DMS153 treated with DMSO at 0.1 percent for 48 hours (cell line): ENCODE results near the gene PLD1.

Source experiments
- DNase-seq: peaks from one replicate; lab custom pipeline; 2025; ENCODE audit not compliant: unreplicated experiment; lab: John Stamatoyannopoulos, UW

PLD1 gene

DNA sequence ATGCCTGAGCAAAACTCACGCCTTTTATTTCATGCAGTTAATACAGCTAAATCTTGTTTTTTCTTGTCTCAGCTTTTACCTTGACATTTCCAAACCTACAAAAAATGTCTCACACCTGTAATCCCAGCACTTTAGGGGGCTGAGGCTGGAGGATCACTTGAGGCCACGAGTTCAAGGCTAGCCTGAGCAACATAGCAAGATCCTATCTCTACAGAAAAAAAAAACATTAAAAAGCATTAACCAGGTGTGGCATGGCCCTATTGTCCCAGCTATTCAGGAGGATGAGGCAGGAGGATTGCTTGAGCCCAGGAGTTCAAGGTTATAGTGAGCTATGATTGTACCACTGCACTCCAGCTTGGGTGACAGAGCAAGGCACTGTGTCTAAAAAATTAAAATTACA lies 29.0 kb upstream of the PLD1 start:
- DNase-seq = no peak

DNA sequence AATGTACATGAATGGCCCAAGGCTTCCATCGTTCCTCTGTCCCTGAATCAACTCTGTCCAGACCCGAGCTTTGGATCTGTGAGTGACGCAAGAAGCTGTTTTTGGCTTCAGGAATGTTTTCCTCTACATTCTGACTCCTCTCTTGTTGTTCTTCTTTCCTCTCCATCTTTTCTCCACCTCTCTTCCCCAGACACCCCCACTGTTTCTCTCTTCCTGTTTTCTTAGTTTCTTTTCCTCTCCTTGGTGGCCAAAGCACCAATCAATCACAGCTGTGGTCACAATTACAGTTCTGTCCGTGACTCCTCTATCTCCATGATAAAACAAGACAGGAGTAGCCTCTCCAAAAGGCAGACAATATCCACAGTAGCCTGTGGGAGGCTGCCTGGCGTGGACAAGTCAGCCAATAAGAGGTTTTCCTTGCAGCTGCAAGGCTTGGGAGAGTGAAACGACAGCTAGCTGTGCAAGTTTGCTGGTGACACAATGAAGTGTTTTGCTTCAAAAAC lies 28.0 kb upstream of the PLD1 start:
- DNase-seq = no peak

- no peak for DNase-seq
Measured at GRCh38 chr3:171837698-171838097, 27.4 kb upstream of the PLD1 start.

- DNase-seq = no peak
Measured at GRCh38 chr3:171836855-171837254, 26.6 kb upstream of the PLD1 start.

DNA sequence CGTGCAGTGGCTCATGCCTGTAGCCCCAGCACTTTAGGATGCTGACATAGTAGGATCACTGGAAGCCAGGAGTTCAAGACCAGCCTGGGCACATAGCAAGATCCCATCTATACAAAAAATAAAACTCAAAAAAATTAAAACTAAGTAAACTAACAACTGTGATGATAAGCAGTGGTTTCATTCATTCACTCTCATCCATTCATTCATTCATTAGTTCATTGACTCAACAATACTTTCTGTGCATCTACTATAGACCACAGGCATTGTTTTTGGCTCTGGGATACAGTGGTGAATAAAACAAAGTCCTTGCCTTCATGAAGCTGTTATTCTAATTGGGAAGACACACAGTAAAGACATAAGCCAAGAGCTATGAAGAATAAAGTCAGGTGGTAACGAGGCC lies 25.3 kb upstream of the PLD1 start:
- DNase-seq = no peak

DNA sequence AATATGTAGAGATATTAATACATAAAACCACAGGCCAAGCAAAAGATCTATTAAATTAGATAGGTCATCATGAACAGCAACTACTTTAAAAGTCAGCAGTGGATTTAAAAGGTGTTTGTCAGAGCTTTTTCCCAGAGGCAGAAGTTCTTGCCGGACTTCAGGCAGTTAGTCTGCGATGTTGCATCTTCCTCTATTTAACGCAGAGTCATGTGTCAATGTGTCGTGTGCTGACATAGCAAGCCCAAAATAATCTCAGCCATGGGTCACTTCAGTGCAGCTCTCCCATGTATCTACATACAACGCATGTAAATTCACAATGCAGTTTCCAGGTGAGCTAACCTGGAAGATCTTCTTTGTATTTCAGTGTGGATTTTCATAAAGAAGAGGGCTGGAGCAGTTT lies 24.8 kb upstream of the PLD1 start:
- DNase-seq = no peak

GRCh38 chr3:171834461-171834801 lies 24.1 kb upstream of the PLD1 start:
- DNase-seq = no peak

- DNase-seq = peak; percentile 30
Measured at GRCh38 chr3:171833789-171834460, 23.6 kb upstream of the PLD1 start.

DNA sequence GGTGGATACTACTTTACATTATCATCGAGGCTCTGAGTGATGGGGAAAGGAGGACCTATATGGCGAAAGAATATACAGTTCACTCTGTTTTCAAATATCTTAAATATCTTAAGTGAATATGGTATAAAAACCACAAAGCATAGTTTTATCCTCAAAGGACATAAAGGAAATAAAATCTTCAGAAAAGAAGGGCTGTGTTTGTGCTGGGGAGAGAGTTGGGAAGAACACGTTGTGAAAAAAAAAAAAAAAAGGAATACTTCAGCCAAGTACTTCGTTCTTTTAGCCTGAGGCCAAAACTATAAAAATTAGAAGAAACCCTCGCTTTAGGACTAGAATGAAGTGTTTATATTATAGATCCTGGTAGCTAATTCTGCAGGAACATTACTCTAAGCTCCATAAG lies 22.7 kb upstream of the PLD1 start:
- no peak for DNase-seq

GRCh38 chr3:171831936-171832335 lies 21.7 kb upstream of the PLD1 start:
- no peak for DNase-seq

GRCh38 chr3:171830518-171830875 lies 20.2 kb upstream of the PLD1 start:
- no peak for DNase-seq

DNA sequence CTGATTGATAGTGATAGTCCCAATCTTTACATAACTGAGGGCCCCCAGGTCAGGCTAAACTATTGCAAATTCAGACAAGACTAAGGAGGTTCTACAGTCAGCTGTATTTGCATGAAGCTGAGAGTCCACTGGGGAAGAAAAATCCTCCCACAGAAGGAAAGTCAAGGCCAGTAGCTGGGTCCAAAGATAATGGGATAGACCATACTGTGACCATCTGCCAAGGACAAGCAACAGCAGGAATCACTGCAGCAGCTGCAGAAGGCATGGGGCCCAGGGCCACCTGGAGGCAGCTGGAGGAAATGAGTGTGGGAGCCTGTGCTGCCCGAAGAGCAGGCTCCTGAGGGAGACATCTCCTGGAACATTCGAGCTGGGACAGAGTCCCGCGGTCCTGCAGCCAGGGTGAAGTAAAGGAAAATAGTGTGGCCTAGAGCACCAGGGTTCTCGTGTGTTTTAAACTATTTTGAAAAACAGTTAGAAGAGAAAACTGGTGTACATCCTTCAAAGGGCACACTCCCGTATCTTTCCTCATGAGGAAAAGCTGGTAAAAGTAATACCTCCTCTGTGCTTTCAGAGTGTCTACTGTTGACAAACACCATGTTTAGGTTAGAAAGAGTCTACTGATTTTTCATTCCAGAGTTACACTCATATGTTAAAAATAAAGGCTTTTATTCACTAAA lies 19.7 kb upstream of the PLD1 start:
- DNase-seq = peak; percentile 51

- no peak for DNase-seq
Measured at GRCh38 chr3:171828902-171829770, 18.9 kb upstream of the PLD1 start.

- no peak for DNase-seq
Measured at GRCh38 chr3:171827836-171828458, 17.7 kb upstream of the PLD1 start.

DNA sequence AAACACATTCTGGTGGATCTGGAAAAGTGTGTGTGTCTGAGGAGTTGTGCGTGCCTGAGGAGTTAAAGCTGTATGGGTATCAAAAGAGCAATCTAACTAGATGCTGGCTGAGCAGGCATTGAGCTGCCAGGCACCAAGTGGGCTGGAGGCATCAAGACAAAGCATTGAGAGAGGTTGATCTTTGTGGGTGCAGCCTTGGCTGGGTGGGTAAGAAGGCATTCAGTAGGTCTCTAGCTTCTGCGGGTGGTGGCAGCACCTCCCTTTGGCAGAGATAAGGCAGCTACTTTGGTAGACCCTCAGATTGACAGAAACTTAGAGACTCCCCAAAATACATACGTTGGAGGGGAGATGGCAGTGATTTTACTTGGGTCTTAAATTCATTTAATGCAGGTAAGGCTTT lies 17.1 kb upstream of the PLD1 start:
- no peak for DNase-seq

GRCh38 chr3:171825222-171825828 lies 15.0 kb upstream of the PLD1 start:
- no peak for DNase-seq

GRCh38 chr3:171824824-171825221 lies 14.5 kb upstream of the PLD1 start:
- no peak for DNase-seq

- DNase-seq = no peak
Measured at GRCh38 chr3:171824116-171824515, 13.8 kb upstream of the PLD1 start.

DNA sequence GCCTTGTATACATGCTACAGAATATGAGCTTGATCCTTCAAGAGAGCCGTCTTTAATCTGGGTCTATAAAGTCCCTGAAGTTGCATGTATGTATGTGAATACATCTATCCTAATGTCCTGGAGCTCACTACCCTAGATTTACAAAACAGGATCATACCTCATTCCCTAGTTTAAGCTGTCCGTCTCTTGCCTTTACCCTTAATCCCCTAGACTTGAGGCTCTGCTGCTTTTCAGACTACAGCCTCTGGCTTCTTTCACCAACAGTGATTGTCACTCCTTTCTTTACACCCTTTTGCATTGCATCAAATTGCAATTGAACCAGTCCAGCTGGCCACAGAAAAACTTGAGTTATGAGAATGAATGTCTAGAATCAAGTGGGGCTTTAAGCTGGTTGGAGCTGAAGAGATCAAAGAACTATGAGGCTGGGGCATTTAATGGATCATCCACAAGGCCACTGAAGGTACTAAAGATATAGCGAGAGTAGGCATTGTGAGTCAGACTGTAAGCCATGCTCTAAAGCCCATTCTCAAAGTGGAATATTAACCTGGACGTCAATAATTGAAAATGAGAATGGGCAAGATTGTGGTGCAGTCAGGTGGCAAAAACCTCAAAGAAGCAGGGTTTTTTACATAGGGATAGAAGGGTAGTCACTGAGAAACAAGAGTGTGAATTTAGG lies 12.3 kb upstream of the PLD1 start:
- no peak for DNase-seq

- DNase-seq = no peak
Measured at GRCh38 chr3:171821778-171822358, 11.6 kb upstream of the PLD1 start.
